ENCODE data around the gene VEPH1.

GRCh38 chr3:157427901-157428300 is 75.3 kb downstream of the VEPH1 start:
- no peak for TF ChIP-seq SIN3A (IDR thresholded peaks at IDR 0.05; ENCODE audit: borderline replicate concordance in 2 of 2, control insufficient read depth in 1 of 2, low read depth in 2 of 2, low read length in 2 of 2)
- TF ChIP-seq TAF1 (IDR thresholded peaks at IDR 0.05; ENCODE audit: control insufficient read depth, extremely low read depth, insufficient read depth, low read length, severe bottlenecking) = no peak
- TF ChIP-seq, protein P1, sequence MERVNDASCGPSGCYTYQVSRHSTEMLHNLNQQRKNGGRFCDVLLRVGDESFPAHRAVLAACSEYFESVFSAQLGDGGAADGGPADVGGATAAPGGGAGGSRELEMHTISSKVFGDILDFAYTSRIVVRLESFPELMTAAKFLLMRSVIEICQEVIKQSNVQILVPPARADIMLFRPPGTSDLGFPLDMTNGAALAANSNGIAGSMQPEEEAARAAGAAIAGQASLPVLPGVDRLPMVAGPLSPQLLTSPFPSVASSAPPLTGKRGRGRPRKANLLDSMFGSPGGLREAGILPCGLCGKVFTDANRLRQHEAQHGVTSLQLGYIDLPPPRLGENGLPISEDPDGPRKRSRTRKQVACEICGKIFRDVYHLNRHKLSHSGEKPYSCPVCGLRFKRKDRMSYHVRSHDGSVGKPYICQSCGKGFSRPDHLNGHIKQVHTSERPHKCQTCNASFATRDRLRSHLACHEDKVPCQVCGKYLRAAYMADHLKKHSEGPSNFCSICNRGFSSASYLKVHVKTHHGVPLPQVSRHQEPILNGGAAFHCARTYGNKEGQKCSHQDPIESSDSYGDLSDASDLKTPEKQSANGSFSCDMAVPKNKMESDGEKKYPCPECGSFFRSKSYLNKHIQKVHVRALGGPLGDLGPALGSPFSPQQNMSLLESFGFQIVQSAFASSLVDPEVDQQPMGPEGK (CRISPR knock-in tag; IDR thresholded peaks at IDR 0.05; ENCODE audit: borderline replicate concordance) = no peak
- no peak for TF ChIP-seq CTCF (IDR thresholded peaks at IDR 0.05 in 2 of 3, conservative IDR thresholded peaks at IDR 0.05 in 1 of 3; ENCODE audit: insufficient read depth in 2 of 3, low read depth in 1 of 3, low read length in 3 of 3)
- no peak for TF ChIP-seq ZZZ3 (IDR thresholded peaks at IDR 0.05)
- TF ChIP-seq CREB1 (IDR thresholded peaks at IDR 0.05) = no peak
- no peak for TF ChIP-seq CREB1 (CRISPR knock-in tag; IDR thresholded peaks at IDR 0.05)
- TF ChIP-seq EZH2 (IDR thresholded peaks at IDR 0.05; ENCODE audit: borderline replicate concordance, low read depth, low read length) = no peak
- no peak for TF ChIP-seq RFX1 (IDR thresholded peaks at IDR 0.05)
- no peak for TF ChIP-seq ZNF766 (CRISPR knock-in tag; conservative IDR thresholded peaks at IDR 0.05)
- no peak for TF ChIP-seq PHF8 (IDR thresholded peaks at IDR 0.05; ENCODE audit: borderline replicate concordance, low read length)
- TF ChIP-seq HMG20A (CRISPR knock-in tag; conservative IDR thresholded peaks at IDR 0.05) = no peak
- TF ChIP-seq MEIS2 (IDR thresholded peaks at IDR 0.05; ENCODE audit: partially characterized antibody) = no peak
- TF ChIP-seq ZNF609 (CRISPR knock-in tag; IDR thresholded peaks at IDR 0.05; ENCODE audit: borderline replicate concordance) = no peak
